CD14-positive monocyte (primary cell): Measurements from ENCODE around the gene GRIK4. TPM values are rescaled to one million over a fixed set of nuclear protein-coding genes. Genes with fewer than 3 reads are reported as not detected.
A peak's percentile ranks its signal among the peaks of the same experiment; 100 is the strongest.

ENCODE experiments used
- DNase-seq, 3 donors: peaks; one replicate each; pipeline ENCODE4 v3.0.0-alpha.2; 2011 to 2022
- H2AFZ ChIP-seq: 2 replicates; pipeline ENCODE4 v1.6.0; 2012; ENCODE audit warnings: mild to moderate bottlenecking, low read depth, low read length, inconsistent platforms; ENCODE audit not compliant: insufficient read depth, poor library complexity, severe bottlenecking
- H3K27ac ChIP-seq, 2 donors: 1 replicate in 1 of 2; 2 replicates in 1 of 2; pipeline ENCODE4 v1.5.1; 2012 to 2013; ENCODE audit warnings: low read length in 2 of 2, control low read depth in 1 of 2, inconsistent platforms in 1 of 2, low read depth in 1 of 2, mild to moderate bottlenecking in 1 of 2
- H3K27me3 ChIP-seq, 2 donors: one replicate each; pipeline versions ENCODE4 v1.6.0 to v1.6.1; 2011 to 2013; ENCODE audit warnings: low read length in 2 of 2; ENCODE audit not compliant: control insufficient read depth in 2 of 2, insufficient read depth in 2 of 2
- H3K36me3 ChIP-seq, 2 donors: replicated peaks in 1 of 2; 1 replicate in 1 of 2; 2 replicates in 1 of 2; pipeline versions ENCODE4 v1.5.1 to v1.6.1; 2012 to 2013; ENCODE audit warnings: low read length in 2 of 2, control low read depth in 1 of 2, inconsistent platforms in 1 of 2, mild to moderate bottlenecking in 1 of 2; ENCODE audit not compliant: insufficient read depth in 2 of 2, control insufficient read depth in 1 of 2
- H3K4me1 ChIP-seq, 2 donors: 1 replicate in 1 of 2; 2 replicates in 1 of 2; pipeline versions ENCODE4 v1.5.1 to v1.6.1; 2012 to 2013; ENCODE audit warnings: low read length in 2 of 2, control low read depth in 1 of 2, inconsistent platforms in 1 of 2, mild to moderate bottlenecking in 1 of 2, moderate library complexity in 1 of 2; ENCODE audit not compliant: insufficient read depth in 2 of 2, control insufficient read depth in 1 of 2
- H3K4me2 ChIP-seq: replicated peaks from 2 replicates; pipeline ENCODE3; 2012; ENCODE audit warnings: low read length, moderate library complexity, mild to moderate bottlenecking; ENCODE audit not compliant: poor library complexity, severe bottlenecking; ENCODE audit errors: extremely low read depth
- H3K4me3 ChIP-seq, 3 experiments: fragments of 200-600 bp in 1 of 3; sonication (generic) in 1 of 3; replicated peaks in 1 of 3; 1 replicate in 2 of 3; 2 replicates in 1 of 3; pipeline ENCODE4 v1.5.1; 2011 to 2013; ENCODE audit warnings: low read length in 3 of 3, mild to moderate bottlenecking in 3 of 3, control low read depth in 2 of 3, low read depth in 2 of 3, inconsistent platforms in 1 of 3, moderate library complexity in 1 of 3
- H3K79me2 ChIP-seq: 2 replicates; pipeline ENCODE4 v1.6.0; 2012; ENCODE audit warnings: mild to moderate bottlenecking, control low read depth, inconsistent platforms, low read length, moderate library complexity; ENCODE audit not compliant: insufficient read depth
- H3K9ac ChIP-seq: 2 replicates; pipeline ENCODE4 v1.6.0; 2017; ENCODE audit warnings: low read length, mild to moderate bottlenecking; ENCODE audit not compliant: insufficient read depth, poor library complexity, severe bottlenecking
- H3K9me3 ChIP-seq, 2 donors: replicated peaks in 1 of 2; 1 replicate in 1 of 2; 2 replicates in 1 of 2; pipeline versions ENCODE4 v1.5.1 to v1.6.1; 2012 to 2013; ENCODE audit warnings: low read length in 2 of 2, control low read depth in 1 of 2; ENCODE audit not compliant: control insufficient read depth in 1 of 2, insufficient read depth in 1 of 2
- H4K20me1 ChIP-seq: 2 replicates; pipeline ENCODE4 v1.6.0; 2012; ENCODE audit warnings: mild to moderate bottlenecking, low read length, control low read depth, moderate library complexity; ENCODE audit not compliant: insufficient read depth
- H3K27ac Mint-ChIP-seq, 7 donors: one replicate each; pipeline ENCODE4 v1.8.0; 2020; ENCODE audit warnings: mild to moderate bottlenecking in 7 of 7, mixed read lengths in 7 of 7, moderate library complexity in 6 of 7, inconsistent platforms in 2 of 7
- H3K27me3 Mint-ChIP-seq, 3 donors: one replicate each; pipeline ENCODE4 v1.8.0; 2021 to 2022; ENCODE audit warnings: low read depth in 3 of 3, mild to moderate bottlenecking in 3 of 3, mixed read lengths in 3 of 3, moderate library complexity in 3 of 3, inconsistent platforms in 1 of 3
- H3K36me3 Mint-ChIP-seq, 2 donors: one replicate each; pipeline ENCODE4 v1.8.0; 2020; ENCODE audit warnings: mixed read lengths in 2 of 2, inconsistent platforms in 1 of 2, mild to moderate bottlenecking in 1 of 2
- H3K4me1 Mint-ChIP-seq: one replicate; pipeline ENCODE4 v1.8.0; 2020; ENCODE audit warnings: mild to moderate bottlenecking, mixed read lengths
- H3K4me3 Mint-ChIP-seq, 2 donors: one replicate each; pipeline ENCODE4 v1.8.0; 2020; ENCODE audit warnings: mild to moderate bottlenecking in 2 of 2, mixed read lengths in 2 of 2, moderate library complexity in 1 of 2
- H3K9me3 Mint-ChIP-seq, 7 donors: one replicate each; pipeline ENCODE4 v1.8.0; 2020 to 2022; ENCODE audit warnings: mixed read lengths in 7 of 7, mild to moderate bottlenecking in 6 of 7, moderate library complexity in 6 of 7, inconsistent platforms in 2 of 7
- WGBS: methylation state at CpG from one replicate; pipeline ENCODE4 v1.1.5; 2013; ENCODE audit warnings: missing lambda C conversion rate; ENCODE audit not compliant: insufficient coverage; 5-methylcytosine and 5-hydroxymethylcytosine counted together
- intact Hi-C, 2 donors: fragments of 100-400 bp; cut with micrococcal nuclease; formaldehyde crosslinking; loops; one replicate each; pipeline versions ENCODE4 v1.15.0 to v1.15.1; 2023
- polyA plus RNA-seq, 3 donors: library from polyadenylated mRNA; depleted of rRNA in 1 of 3; unstranded in 2 of 3; stranded (reverse) in 1 of 3; fragments of 300-500 nt in 2 of 3; fragments of >200 nt in 1 of 3; fragmentation: Illumina TruSeq in 2 of 3; gene quantifications; 1 replicate in 2 of 3; 2 replicates in 1 of 3; pipeline ENCODE4 v1.2.3, GENCODE V29; 2012 to 2021
- TF ChIP-seq, protein P1 (sequence below): fragments of 200-600 bp; IDR thresholded peaks from one replicate; pipeline ENCODE4 v1.8.0; 2022; ENCODE audit warnings: antibody characterized with exemption, mild to moderate bottlenecking

Gene GRIK4
- polyA plus RNA-seq, 3 donors, result not detected

DNA sequence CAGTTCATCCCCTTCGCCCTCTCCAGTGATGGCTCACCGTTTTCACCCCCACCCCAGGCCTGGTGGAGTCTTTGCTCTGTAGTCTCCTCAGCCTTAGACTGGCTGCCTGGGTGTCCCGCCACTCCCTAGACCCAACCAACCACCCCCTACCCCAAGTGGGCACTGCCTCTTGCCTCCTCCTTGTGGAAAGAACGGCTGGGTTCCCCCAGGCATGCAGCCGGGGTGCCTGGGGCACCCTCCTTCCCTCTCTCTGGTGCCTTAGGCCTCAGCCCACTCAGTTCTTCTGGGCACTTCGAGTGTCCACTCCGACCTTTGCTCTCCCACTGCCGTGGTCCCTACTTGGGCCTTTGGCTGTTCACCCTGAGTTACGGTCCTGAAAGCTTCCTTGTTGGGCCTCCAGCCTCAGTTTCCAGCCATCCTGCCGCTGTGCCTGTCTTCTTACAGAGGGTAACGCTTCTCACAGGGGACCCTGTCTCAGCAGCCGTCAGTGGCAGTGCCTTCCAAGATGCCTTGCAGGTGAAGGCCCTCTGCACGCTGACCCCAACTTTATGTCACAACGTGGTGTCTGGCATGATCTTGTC is 3.1 kb downstream of the GRIK4 start:
- no peak overlapping the region for H3K27ac ChIP-seq
- Mint-ChIP-seq H3K4me3 (no peak overlapping the region), H3K4me1 (peaks cover 2% of the 10 kb centered on the region), H3K27ac (peak overlapping the region in 1 of 7 donors; percentile 57), H3K36me3 (no peaks in the 10 kb centered on the region), H3K9me3 (peaks cover 0 to 2% (median 0%) of the 10 kb centered on the region in 7 donors), H3K27me3 (peaks cover 55 to 69% (median 58%) of the 10 kb centered on the region in 3 donors)
- H2AFZ ChIP-seq, result no peak overlapping the region
- TF ChIP-seq, protein P1, sequence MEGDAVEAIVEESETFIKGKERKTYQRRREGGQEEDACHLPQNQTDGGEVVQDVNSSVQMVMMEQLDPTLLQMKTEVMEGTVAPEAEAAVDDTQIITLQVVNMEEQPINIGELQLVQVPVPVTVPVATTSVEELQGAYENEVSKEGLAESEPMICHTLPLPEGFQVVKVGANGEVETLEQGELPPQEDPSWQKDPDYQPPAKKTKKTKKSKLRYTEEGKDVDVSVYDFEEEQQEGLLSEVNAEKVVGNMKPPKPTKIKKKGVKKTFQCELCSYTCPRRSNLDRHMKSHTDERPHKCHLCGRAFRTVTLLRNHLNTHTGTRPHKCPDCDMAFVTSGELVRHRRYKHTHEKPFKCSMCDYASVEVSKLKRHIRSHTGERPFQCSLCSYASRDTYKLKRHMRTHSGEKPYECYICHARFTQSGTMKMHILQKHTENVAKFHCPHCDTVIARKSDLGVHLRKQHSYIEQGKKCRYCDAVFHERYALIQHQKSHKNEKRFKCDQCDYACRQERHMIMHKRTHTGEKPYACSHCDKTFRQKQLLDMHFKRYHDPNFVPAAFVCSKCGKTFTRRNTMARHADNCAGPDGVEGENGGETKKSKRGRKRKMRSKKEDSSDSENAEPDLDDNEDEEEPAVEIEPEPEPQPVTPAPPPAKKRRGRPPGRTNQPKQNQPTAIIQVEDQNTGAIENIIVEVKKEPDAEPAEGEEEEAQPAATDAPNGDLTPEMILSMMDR, result no peak
- H3K4me3 ChIP-seq, result no peak overlapping the region
- H3K9ac ChIP-seq, result no peak overlapping the region
- H3K4me2 ChIP-seq, result no peak overlapping the region
- WGBS, result 86% methylated on average over 12 of the region's 14 CpGs
- H3K4me1 ChIP-seq, result no peaks in the 10 kb centered on the region
- intact Hi-C loops, result loop anchor here (5.0 to 10.0 kb wide), 3 partner anchors 600 to 680 kb away; no protein-coding TSS in a partner anchor
- no peaks in the 10 kb centered on the region for H4K20me1 ChIP-seq
- no peaks in the 10 kb centered on the region for H3K36me3 ChIP-seq
- H3K79me2 ChIP-seq, result no peaks in the 10 kb centered on the region
- peaks cover 4 to 61% of the 10 kb centered on the region in 2 donors for H3K27me3 ChIP-seq
- DNase-seq, result no peak
- H3K9me3 ChIP-seq, result no peaks in the 10 kb centered on the region

DNA sequence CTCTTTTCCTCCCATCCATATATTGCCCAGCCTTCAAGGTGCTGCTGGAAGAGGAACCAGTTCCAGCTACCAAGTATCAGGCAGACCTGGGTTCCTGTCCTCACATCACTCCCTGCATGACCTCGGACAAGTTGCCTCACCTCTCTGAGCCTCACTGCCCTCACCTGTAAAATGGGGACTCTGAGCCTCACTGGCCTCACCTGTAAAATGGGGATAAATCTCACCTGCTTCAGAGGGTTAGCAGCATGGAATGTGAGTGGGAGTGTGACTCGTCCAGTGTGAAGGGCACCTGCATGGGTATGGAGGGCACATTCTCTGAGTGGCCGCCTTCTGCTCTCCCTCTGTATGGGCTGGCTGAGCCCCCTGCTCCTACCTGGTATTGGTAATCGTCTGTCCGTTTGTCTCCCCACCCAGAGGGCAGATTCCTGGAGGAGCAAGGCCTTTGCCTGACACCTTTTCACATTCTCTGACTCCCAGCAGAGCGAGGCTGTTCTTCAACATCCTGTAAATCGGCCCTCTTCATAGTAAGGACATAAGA is 3.7 kb downstream of the GRIK4 start:
- Histone ChIP-seq H3K27ac (no peak overlapping the region), H3K36me3 (no peaks in the 10 kb centered on the region), H3K79me2 (no peaks in the 10 kb centered on the region), H4K20me1 (no peaks in the 10 kb centered on the region), H2AFZ (no peak overlapping the region), H3K9me3 (no peaks in the 10 kb centered on the region), H3K9ac (no peak overlapping the region), H3K4me1 (no peaks in the 10 kb centered on the region), H3K4me3 (no peak overlapping the region), H3K4me2 (no peak overlapping the region), H3K27me3 (peaks cover under 1 to 56% of the 10 kb centered on the region in 2 donors)
- Mint-ChIP-seq H3K9me3 (peaks cover 0 to 2% (median 0%) of the 10 kb centered on the region in 7 donors), H3K4me3 (no peak overlapping the region), H3K27me3 (peaks cover 56 to 64% (median 56%) of the 10 kb centered on the region in 3 donors), H3K4me1 (peaks cover 2% of the 10 kb centered on the region), H3K36me3 (no peaks in the 10 kb centered on the region), H3K27ac (no peak overlapping the region)
- 100% methylated on average over 1 of the region's 7 CpGs for WGBS
- intact Hi-C loops, result loop anchor here in 1 of 2 donors (10.0 kb wide), 2 partner anchors 600 to 680 kb away; no protein-coding TSS in a partner anchor
- DNase-seq, result no peak
- TF ChIP-seq, protein P1, result no peak
